ENCODE results near the gene OR51I1.
A peak's percentile ranks its signal among the peaks of the same experiment; 100 is the strongest.

Gene OR51I1, protein sequence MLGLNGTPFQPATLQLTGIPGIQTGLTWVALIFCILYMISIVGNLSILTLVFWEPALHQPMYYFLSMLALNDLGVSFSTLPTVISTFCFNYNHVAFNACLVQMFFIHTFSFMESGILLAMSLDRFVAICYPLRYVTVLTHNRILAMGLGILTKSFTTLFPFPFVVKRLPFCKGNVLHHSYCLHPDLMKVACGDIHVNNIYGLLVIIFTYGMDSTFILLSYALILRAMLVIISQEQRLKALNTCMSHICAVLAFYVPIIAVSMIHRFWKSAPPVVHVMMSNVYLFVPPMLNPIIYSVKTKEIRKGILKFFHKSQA

DNA sequence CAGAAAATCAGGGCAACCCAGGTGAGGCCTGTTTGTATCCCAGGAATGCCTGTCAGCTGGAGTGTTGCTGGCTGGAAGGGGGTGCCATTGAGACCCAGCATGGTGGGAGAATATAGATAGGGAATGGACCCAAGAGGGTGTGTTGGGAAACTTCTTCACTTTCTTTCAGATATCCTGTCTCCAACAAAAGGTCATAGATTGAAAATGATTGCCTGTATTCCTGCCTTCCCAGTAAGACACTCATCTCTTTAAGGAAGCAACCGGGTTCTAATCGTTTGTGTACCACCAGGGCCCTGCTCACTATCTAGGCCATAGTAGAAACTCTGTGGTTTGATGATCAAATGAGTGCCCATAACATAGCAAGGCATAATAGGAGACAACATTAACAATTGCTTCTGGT is at the start of gene OR51I1:
Gene OR51I1 (minus strand): TSS at position 101 of the 400 bp plus-strand sequence. CDS start 0 bp downstream, at position 101.
- no peak for DNase-seq

- no peak for DNase-seq
Measured at GRCh38 chr11:5489576-5490357, 48.5 kb upstream of the OR51I1 start.

GRCh38 chr11:5488798-5489399 is 47.6 kb upstream of the OR51I1 start:
- DNase-seq = no peak

DNA sequence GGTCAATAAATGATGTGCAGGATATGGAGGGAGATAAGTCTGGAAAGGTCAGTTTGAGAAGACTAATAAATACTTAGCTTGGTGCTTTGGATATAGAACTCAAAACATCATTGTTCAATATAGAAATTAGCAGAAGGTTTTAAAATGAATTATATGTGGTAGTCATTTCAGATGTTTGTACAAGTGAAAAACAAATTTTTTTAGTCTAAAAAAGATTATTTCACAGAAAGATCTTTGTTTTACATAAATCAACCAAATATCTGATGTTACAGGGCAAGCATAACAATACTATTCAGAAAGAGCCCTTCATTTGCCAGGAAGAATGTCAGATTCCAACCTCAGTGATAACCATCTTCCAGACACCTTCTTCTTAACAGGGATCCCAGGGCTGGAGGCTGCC is 47.1 kb upstream of the OR51I1 start, which contains the start of gene OR52D1:
Gene OR52D1 (plus strand): TSS at position 301 of the 400 bp plus-strand sequence. CDS start 22 bp downstream, at position 323.
- no peak for DNase-seq

GRCh38 chr11:5486421-5486820 is 45.1 kb upstream of the OR51I1 start:
- no peak for DNase-seq

DNA sequence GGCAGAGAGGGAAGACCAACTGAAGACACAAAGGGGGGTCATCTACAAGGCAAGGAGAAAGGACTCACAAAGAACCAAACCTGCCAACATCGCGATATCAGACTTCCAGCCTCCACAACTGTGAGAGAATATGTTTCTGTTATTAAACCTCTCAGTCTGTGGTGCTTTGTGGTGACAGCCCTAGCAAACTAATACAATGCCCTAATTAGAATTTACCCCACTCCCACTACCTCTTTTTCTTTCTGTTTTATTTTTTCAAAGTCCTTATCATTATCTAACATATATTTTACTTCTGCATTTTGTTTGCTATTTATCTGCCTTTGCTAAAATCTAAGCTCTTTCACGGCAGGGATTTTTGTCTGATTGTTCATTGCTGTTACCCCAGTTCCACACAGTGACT is 44.7 kb upstream of the OR51I1 start:
- peak; percentile 65 for DNase-seq

DNA sequence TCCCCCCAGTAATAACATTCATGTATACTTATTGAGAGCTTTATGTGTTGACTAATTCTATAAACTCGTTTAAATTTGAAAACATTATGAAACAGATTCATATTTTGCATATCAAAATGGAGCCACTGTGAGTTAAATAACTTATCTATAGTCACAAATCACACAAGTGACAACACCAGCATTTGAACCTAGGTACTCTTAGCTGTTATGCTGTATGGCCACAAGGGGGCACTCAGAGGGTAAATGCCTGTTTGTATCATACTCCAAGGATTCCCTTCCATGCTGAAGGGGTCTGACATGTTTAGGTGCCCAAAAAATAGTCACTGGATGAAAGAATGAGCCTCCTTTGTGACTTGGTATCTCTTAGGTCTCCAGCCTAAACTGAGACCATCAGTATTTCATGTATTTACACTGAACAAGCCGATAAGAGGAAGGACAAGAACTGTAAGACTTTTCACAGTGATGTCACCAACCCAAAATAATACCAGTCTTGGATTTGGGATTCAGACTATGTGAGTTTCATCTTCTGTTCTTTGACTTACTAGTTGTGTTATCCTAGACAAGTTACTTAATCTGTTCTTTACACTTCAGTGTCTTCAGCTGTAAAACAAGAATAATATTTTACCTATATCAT is 35.0 kb upstream of the OR51I1 start:
- DNase-seq = peak; percentile 74

GRCh38 chr11:5473921-5474320 is 32.6 kb upstream of the OR51I1 start:
- no peak for DNase-seq

GRCh38 chr11:5467527-5467926 is 26.2 kb upstream of the OR51I1 start:
- no peak for DNase-seq

GRCh38 chr11:5460983-5461621 is 19.8 kb upstream of the OR51I1 start:
- no peak for DNase-seq

DNA sequence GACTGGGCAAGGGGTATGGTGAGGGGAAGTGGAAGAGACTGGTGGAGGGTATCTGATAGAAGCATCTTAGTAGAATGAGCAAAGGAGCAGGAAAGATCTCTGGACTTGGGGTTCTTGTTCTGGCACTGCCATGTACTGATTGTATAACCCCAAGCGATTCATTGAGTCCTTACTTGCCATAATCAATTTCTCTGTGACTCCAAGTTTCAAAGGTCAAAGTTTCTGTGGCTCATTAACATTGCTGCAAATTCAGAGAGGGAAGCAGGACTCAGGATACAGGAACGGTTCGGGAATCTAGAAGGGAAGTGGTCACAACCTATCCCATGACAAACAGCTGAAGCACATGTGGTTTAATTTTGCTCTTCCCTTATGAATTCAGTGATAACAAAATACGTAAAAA is 8.1 kb upstream of the OR51I1 start:
- no peak for DNase-seq

DNA sequence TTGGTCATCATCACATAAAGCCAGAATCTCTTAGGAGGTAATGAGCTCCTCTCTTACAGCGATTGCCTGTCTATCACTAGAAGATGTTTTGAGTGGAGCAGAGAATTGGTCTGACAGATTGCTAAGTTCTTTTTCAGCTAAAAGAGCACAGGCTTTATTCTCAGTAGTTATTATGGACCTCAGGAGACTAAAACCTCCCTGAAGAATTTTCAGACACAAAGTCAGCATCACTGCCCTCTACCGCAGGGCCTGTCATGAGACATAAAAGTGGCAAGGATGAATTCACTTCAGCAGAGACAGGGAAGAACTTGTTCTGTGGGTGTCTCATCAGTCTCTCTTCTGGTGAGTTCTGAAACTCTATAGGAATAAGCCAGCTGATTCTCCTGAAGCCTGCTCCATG is 7.7 kb upstream of the OR51I1 start, which contains the start of gene OR51I2:
Gene OR51I2 (plus strand): TSS at position 301 of the 400 bp plus-strand sequence. CDS start 4,166 bp downstream, outside the sequence.
- DNase-seq = no peak

DNA sequence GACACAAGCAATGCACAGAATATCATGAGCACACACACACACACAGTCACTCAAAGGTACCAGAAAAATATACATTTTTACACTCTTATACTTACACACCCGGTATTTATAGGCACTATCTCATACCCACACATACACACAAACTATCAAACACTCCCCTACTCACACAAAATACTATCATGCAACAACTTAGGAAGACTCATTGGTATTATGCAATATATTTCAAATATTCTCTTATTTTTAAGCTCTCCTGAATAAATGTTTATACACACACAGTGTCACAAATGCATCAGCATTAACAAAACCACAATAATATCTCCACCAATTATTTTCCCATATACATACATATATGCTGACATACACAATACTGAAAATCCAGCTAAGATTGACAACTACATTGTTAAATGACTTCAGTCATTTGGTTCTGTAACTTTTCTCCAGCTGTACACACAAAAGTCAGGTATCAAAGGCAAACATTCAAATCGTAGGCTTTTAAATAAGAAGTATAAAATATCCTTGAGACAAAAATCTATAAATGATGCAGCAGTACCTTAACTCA is 2.6 kb upstream of the OR51I1 start:
- no peak for DNase-seq

GRCh38 chr11:5423131-5423530 is 18.2 kb downstream of the OR51I1 start:
- DNase-seq = no peak

DNA sequence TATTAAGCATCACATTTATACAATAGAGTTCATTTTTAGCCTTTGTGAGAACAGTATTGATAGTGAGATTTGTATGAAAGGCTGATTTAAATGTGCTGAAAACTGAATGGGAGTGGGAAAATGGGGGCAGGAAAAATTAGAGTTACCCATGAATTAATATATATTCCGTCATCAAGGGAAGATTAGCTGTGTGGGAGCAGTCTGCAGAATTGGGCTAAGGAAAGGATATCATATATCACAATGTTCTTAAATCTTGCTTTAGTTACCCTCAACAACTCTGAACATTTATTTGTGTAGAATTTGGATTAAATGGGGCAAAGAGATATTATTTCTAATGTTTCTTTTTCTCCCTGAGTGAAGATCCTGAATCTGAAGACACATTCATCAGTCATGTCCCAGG is 19.5 kb downstream of the OR51I1 start, which contains the start of gene OR51Q1:
Gene OR51Q1 (plus strand): TSS at position 301 of the 400 bp plus-strand sequence. CDS start 90 bp downstream, at position 391.
- no peak for DNase-seq

- no peak for DNase-seq
Measured at GRCh38 chr11:5420993-5421392, 20.3 kb downstream of the OR51I1 start.

GRCh38 chr11:5405173-5405572 is 36.1 kb downstream of the OR51I1 start:
- no peak for DNase-seq

- no peak for DNase-seq
Measured at GRCh38 chr11:5398936-5399335, 42.4 kb downstream of the OR51I1 start.

DNA sequence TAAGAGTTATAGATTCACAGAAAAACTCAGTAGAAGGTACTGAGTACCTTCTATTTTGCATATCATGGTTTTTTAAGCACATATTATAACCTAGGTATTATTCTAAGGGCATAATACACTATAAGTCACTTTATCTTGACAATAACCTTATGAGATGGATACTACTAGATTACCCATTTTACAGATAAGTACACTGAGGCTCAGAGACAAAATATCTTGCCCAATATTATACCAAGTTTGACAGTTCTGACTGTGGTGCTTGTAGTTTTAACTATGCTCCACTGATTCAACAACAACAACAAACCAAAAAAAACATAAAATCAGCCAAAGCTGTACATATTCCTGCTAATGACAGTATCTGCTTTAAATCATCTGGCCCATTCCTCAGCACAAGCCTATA is 47.2 kb downstream of the OR51I1 start:
- no peak for DNase-seq
